ENCODE measurements around the gene CA5A. TPM values are rescaled to one million over a fixed set of nuclear protein-coding genes. Genes with fewer than 3 reads are reported as not detected.

Gene CA5A
- total and polyA plus RNA-seq, 7 donors: not detected

DNA sequence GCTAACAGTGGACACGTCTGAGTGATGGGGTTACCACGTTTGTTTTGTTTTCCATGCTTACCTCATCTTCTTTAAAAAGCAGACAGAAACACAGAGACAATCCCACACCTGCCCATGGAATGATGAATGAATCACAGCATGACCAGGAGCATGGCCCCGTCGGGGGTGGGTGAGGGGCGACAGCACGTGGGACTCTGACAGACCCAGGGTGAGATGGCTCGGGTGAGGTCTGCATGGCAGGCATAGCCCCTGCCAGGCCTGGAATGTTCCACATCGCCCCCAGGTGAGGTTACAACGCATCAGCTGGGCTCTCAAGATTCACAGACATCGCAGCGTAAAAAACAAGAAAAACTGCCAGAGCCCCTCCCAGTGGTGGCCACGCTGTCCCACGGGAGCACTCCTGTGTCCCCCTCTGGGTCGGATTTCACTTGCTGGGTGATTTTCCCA lies 85.2 kb downstream of the CA5A start:
- no peaks in the 10 kb centered on the region for H3K27me3 ChIP-seq
- WGBS, 2 donors: 85 to 89% methylated on average over 14 of the region's 14 CpGs
- intact Hi-C loops (cut with DNase I): loop anchor here (5.0 to 10.0 kb wide), 3 partner anchors 59 to 924 kb away; partner anchors contain the start of gene FBXO31
- H3K36me3 ChIP-seq: peaks cover 0 to 17% (median 2%) of the 10 kb centered on the region in 4 donors
- peaks cover 0 to 74% (median 58%) of the 10 kb centered on the region in 4 donors for H3K4me1 ChIP-seq
- H3K4me3 ChIP-seq: no peak overlapping the region
- no peak for DNase-seq
- TF ChIP-seq EP300 (IDR thresholded peaks at IDR 0.05) (no peak), POLR2A (IDR thresholded peaks at IDR 0.05) (no peak), POLR2AphosphoS5 (IDR thresholded peaks at IDR 0.05) (no peak), CTCF (IDR thresholded peaks at IDR 0.05) (no peak)
- H3K27ac ChIP-seq: peak overlapping the region in 1 of 4 donors; percentile 87
- H3K9me3 ChIP-seq: no peaks in the 10 kb centered on the region

- peaks cover 0 to 72% (median 56%) of the 10 kb centered on the region in 4 donors for H3K4me1 ChIP-seq
- no peak for DNase-seq
- H3K27me3 ChIP-seq: no peaks in the 10 kb centered on the region
- H3K27ac ChIP-seq: peak overlapping the region in 1 of 4 donors; percentile 39
- TF ChIP-seq POLR2AphosphoS5 (IDR thresholded peaks at IDR 0.05) (no peak), CTCF (IDR thresholded peaks at IDR 0.05) (peak; percentile 94 to 99 (median 96)), POLR2A (IDR thresholded peaks at IDR 0.05) (no peak), EP300 (IDR thresholded peaks at IDR 0.05) (no peak)
- 39 to 55% methylated on average over 25 of the region's 25 CpGs for WGBS, 2 donors
- no peaks in the 10 kb centered on the region for H3K9me3 ChIP-seq
- H3K4me3 ChIP-seq: no peak overlapping the region
- intact Hi-C loops (cut with DNase I): loop anchor here (1.0 to 10.0 kb wide), 4 partner anchors 21 to 924 kb away; partner anchors contain the start of gene FBXO31
- peaks cover 0 to 17% (median 2%) of the 10 kb centered on the region in 4 donors for H3K36me3 ChIP-seq
These were observed 86.0 kb downstream of the CA5A start for GRCh38 chr16:87850009-87851006.

DNA sequence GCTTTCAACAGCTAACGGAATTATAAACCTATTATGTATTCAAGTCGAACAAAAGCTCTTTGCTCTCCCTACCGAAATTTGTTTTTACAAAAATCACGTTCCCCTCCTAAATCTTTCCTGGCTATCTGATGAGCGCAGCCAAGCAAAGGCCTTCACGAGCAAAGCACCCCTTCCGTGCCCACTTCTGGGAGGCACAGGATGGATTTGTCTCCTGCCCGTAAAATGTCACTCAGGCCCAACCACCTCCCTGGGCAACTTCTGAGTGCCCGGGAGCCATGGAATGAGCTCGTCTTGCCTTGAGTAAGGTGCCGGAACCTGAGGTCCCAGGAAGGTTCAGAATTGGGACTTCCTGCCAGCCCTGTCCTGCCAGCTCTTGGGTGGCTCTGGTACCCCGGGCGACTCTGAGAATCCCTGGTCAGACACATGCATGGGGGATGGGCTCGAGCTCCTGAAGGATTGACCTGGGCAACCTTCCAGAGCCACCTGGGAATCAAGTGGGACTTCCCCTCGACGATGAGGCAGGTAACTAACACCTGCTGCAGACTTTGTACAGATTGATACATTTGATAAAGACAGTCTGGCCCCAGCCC lies 86.8 kb downstream of the CA5A start:
- peaks cover 0 to 17% (median 2%) of the 10 kb centered on the region in 4 donors for H3K36me3 ChIP-seq
- intact Hi-C loops (cut with DNase I): loop anchor here (1.0 to 10.0 kb wide), 4 partner anchors 22 to 925 kb away; partner anchors contain the start of gene FBXO31
- no peak overlapping the region for H3K4me3 ChIP-seq
- DNase-seq: no peak
- no peak overlapping the region for H3K27ac ChIP-seq
- TF ChIP-seq POLR2A (IDR thresholded peaks at IDR 0.05): no peak
- no peak for TF ChIP-seq POLR2AphosphoS5 (IDR thresholded peaks at IDR 0.05)
- no peak for TF ChIP-seq CTCF (IDR thresholded peaks at IDR 0.05)
- TF ChIP-seq EP300 (IDR thresholded peaks at IDR 0.05): no peak
- H3K9me3 ChIP-seq: no peaks in the 10 kb centered on the region
- H3K4me1 ChIP-seq: peaks cover 0 to 64% (median 48%) of the 10 kb centered on the region in 4 donors
- H3K27me3 ChIP-seq: no peaks in the 10 kb centered on the region
- WGBS, 2 donors: 50 to 79% methylated on average over 16 of the region's 16 CpGs

GRCh38 chr16:87848676-87849345 lies 87.5 kb downstream of the CA5A start:
- H3K36me3 ChIP-seq: peaks cover 0 to 17% (median 2%) of the 10 kb centered on the region in 4 donors
- no peaks in the 10 kb centered on the region for H3K9me3 ChIP-seq
- H3K4me1 ChIP-seq: peaks cover 0 to 57% (median 42%) of the 10 kb centered on the region in 4 donors
- H3K4me3 ChIP-seq: no peak overlapping the region
- TF ChIP-seq POLR2AphosphoS5 (IDR thresholded peaks at IDR 0.05) (no peak), EP300 (IDR thresholded peaks at IDR 0.05) (no peak), POLR2A (IDR thresholded peaks at IDR 0.05) (no peak), CTCF (IDR thresholded peaks at IDR 0.05) (no peak)
- no peak for DNase-seq
- 63 to 82% methylated on average over 18 of the region's 18 CpGs for WGBS, 2 donors
- H3K27ac ChIP-seq: no peak overlapping the region
- intact Hi-C loops (cut with DNase I): no loop called here
- no peaks in the 10 kb centered on the region for H3K27me3 ChIP-seq

Measured in sigmoid colon (tissue), 7 donors.